ENCODE measurements around the gene ALG2. TPM values are rescaled to one million over a fixed set of nuclear protein-coding genes. Genes with fewer than 3 reads are reported as not detected.

Gene ALG2
- total and polyA plus RNA-seq, 2 of the 13 experiments (the other 11 are each of a cell fraction or from before 2014, with no cell fraction given) = 46.2 to 49.0 TPM

DNA sequence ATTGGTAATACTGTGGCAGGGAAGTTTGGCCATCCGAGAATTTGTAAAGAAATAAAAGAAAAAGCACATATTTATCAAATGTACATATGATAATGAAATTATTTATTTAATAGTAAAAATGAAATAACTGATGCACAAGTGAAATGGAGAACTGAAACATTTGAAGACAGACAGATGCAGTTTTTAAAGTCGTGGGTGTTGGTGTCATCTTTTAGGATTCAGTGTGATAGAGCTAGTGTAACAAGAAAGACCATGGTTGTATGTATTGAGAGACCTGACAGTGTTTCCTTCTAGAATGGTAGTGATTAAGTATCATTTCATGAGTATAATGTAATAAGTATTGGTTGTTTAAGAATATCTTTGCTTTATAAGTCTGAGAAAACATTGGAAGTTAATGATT is 2.7 kb upstream of the ALG2 start (continued):
- TF ChIP-seq, protein P1, sequence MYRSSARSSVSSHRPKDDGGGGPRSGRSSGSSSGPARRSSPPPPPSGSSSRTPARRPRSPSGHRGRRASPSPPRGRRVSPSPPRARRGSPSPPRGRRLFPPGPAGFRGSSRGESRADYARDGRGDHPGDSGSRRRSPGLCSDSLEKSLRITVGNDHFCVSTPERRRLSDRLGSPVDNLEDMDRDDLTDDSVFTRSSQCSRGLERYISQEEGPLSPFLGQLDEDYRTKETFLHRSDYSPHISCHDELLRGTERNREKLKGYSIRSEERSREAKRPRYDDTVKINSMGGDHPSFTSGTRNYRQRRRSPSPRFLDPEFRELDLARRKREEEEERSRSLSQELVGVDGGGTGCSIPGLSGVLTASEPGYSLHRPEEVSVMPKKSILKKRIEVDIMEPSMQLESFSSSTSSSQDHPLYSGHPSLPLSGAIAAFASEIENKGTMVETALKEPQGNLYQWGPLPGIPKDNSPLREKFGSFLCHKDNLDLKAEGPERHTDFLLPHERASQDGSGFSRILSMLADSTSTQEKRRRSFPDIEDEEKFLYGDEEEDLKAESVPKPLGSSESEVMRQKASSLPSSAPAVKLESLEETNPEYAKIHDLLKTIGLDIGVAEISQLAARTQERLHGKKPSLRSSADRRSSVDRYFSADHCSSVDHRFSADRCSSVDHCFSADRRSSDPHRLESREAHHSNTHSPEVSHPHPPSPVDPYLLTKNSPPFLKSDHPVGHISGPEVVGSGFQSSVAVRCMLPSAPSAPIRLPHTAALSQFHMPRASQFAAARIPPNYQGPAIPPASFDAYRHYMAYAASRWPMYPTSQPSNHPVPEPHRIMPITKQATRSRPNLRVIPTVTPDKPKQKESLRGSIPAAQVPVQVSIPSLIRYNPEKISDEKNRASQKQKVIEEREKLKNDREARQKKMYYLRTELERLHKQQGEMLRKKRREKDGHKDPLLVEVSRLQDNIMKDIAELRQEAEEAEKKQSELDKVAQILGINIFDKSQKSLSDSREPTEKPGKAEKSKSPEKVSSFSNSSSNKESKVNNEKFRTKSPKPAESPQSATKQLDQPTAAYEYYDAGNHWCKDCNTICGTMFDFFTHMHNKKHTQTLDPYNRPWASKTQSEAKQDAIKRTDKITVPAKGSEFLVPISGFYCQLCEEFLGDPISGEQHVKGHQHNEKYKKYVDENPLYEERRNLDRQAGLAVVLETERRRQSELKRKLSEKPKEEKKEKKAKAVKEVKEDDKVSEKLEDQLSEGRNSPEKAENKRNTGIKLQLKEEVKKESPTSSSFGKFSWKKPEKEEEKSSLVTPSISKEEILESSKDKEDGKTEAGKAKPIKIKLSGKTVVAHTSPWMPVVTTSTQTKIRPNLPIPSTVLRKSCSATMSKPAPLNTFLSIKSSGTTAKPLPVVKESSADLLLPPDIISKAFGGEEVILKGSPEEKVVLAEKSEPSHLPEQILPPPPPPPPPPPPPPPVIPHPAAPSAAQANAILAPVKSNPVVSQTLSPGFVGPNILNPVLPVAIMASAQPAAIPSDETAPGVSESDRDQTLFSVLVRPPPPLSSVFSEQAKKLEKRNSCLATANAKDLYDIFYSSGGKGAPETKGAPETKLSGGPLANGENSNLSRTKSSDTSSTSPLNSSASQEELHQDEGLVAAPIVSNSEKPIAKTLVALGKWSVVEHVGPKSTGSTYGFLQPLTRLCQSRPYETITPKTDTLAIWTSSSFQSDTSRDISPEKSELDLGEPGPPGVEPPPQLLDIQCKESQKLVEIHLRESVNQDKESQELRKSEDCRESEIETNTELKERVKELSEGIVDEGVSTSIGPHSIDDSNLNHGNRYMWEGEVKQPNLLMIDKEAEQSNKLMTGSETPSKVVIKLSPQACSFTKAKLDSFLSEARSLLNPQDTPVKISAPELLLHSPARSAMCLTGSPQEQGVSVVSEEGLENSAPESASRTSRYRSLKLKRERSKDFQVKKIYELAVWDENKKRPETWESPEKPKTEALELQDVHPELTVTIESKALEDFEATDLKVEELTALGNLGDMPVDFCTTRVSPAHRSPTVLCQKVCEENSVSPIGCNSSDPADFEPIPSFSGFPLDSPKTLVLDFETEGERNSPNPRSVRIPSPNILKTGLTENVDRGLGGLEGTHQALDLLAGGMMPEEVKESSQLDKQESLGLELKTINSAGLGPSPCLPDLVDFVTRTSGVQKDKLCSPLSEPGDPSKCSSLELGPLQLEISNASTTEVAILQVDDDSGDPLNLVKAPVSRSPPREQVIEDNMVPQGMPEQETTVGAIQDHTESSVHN (CRISPR knock-in tag; IDR thresholded peaks at IDR 0.05) = no peak
- TF ChIP-seq, protein P2, sequence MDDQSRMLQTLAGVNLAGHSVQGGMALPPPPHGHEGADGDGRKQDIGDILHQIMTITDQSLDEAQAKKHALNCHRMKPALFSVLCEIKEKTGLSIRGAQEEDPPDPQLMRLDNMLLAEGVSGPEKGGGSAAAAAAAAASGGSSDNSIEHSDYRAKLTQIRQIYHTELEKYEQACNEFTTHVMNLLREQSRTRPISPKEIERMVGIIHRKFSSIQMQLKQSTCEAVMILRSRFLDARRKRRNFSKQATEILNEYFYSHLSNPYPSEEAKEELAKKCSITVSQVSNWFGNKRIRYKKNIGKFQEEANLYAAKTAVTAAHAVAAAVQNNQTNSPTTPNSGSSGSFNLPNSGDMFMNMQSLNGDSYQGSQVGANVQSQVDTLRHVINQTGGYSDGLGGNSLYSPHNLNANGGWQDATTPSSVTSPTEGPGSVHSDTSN (CRISPR knock-in tag; IDR thresholded peaks at IDR 0.05; ENCODE audit: borderline replicate concordance) = no peak
- TF ChIP-seq KDM2A (CRISPR knock-in tag; IDR thresholded peaks at IDR 0.05; ENCODE audit: borderline replicate concordance, low read depth) (no peak), LCORL (IDR thresholded peaks at IDR 0.05) (no peak), LCORL (CRISPR knock-in tag; IDR thresholded peaks at IDR 0.05) (no peak), SP5 (CRISPR knock-in tag; IDR thresholded peaks at IDR 0.05; ENCODE audit: borderline replicate concordance, low read depth) (no peak), SATB2 (CRISPR knock-in tag; IDR thresholded peaks at IDR 0.05) (no peak), PHF21A (CRISPR knock-in tag; IDR thresholded peaks at IDR 0.05) (no peak), POLR2AphosphoS2 (IDR thresholded peaks at IDR 0.05; ENCODE audit: low read depth, low read length) (no peak)
- TF ChIP-seq, protein P3, sequence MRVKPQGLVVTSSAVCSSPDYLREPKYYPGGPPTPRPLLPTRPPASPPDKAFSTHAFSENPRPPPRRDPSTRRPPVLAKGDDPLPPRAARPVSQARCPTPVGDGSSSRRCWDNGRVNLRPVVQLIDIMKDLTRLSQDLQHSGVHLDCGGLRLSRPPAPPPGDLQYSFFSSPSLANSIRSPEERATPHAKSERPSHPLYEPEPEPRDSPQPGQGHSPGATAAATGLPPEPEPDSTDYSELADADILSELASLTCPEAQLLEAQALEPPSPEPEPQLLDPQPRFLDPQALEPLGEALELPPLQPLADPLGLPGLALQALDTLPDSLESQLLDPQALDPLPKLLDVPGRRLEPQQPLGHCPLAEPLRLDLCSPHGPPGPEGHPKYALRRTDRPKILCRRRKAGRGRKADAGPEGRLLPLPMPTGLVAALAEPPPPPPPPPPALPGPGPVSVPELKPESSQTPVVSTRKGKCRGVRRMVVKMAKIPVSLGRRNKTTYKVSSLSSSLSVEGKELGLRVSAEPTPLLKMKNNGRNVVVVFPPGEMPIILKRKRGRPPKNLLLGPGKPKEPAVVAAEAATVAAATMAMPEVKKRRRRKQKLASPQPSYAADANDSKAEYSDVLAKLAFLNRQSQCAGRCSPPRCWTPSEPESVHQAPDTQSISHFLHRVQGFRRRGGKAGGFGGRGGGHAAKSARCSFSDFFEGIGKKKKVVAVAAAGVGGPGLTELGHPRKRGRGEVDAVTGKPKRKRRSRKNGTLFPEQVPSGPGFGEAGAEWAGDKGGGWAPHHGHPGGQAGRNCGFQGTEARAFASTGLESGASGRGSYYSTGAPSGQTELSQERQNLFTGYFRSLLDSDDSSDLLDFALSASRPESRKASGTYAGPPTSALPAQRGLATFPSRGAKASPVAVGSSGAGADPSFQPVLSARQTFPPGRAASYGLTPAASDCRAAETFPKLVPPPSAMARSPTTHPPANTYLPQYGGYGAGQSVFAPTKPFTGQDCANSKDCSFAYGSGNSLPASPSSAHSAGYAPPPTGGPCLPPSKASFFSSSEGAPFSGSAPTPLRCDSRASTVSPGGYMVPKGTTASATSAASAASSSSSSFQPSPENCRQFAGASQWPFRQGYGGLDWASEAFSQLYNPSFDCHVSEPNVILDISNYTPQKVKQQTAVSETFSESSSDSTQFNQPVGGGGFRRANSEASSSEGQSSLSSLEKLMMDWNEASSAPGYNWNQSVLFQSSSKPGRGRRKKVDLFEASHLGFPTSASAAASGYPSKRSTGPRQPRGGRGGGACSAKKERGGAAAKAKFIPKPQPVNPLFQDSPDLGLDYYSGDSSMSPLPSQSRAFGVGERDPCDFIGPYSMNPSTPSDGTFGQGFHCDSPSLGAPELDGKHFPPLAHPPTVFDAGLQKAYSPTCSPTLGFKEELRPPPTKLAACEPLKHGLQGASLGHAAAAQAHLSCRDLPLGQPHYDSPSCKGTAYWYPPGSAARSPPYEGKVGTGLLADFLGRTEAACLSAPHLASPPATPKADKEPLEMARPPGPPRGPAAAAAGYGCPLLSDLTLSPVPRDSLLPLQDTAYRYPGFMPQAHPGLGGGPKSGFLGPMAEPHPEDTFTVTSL (CRISPR knock-in tag; IDR thresholded peaks at IDR 0.05; ENCODE audit: borderline replicate concordance) = no peak

Measured in HepG2 (cell line).